Endothelial cell of umbilical vein (primary cell): Measurements from ENCODE around the gene GMPPB. TPM values are rescaled to one million over a fixed set of nuclear protein-coding genes. Genes with fewer than 3 reads are reported as not detected.

Source experiments
- BruUV-seq: library from RNA; stranded (reverse); fragments of 400-500 nt; replicated peaks from 2 replicates; lab custom pipeline; 2021; lab: Mats Ljungman, UMichigan
- CTCF ChIA-PET: fragments of 300-600, 350-600 bp; sonication (Branson Sonifier 250); formaldehyde crosslinking; loops from one replicate; lab custom pipeline; 2021; ENCODE audit warnings: antibody characterized with exemption, inconsistent platforms; lab: Charles Lee
- POLR2A ChIA-PET: fragments of 300-600, 350-600 bp; sonication (Branson Sonifier 250); formaldehyde crosslinking; loops from one replicate; lab custom pipeline; 2021; ENCODE audit warnings: antibody characterized with exemption, inconsistent platforms; lab: Charles Lee
- DNase-seq: peaks from one replicate; pipeline ENCODE4 v3.0.0-alpha.2; 2011; ENCODE audit warnings: low read depth, low spot score
- FAIRE-seq: peaks from 2 replicates; lab custom pipeline; 2011; peaks lifted over from hg19 to GRCh38; lab: Jason Lieb, UNC
- H2AFZ ChIP-seq: 2 replicates; pipeline ENCODE4 v1.6.0; 2012; ENCODE audit warnings: low read depth, low read length, control low read depth, inconsistent platforms
- H3K27ac ChIP-seq: 2 replicates; pipeline ENCODE4 v1.5.1; 2011; ENCODE audit warnings: low read depth, mild to moderate bottlenecking, control low read depth, low read length, moderate library complexity; ENCODE audit not compliant: insufficient read depth
- H3K27me3 ChIP-seq, 2 experiments: 2 replicates each; pipeline versions ENCODE4 v1.6.0 to v1.6.1; 2011; ENCODE audit warnings: low read length in 2 of 2, mixed read lengths in 1 of 2; ENCODE audit not compliant: control insufficient read depth in 2 of 2, insufficient read depth in 2 of 2
- H3K36me3 ChIP-seq, 2 experiments: 2 replicates in 1 of 2; 3 replicates in 1 of 2; pipeline ENCODE4 v1.5.1; 2011; ENCODE audit warnings: low read length in 2 of 2, mild to moderate bottlenecking in 1 of 2, moderate library complexity in 1 of 2; ENCODE audit not compliant: control insufficient read depth in 2 of 2, insufficient read depth in 2 of 2; ENCODE audit errors: extremely low read depth in 1 of 2
- H3K4me1 ChIP-seq: 3 replicates; pipeline ENCODE4 v1.5.1; 2011; ENCODE audit warnings: mild to moderate bottlenecking, low read length; ENCODE audit not compliant: control insufficient read depth, insufficient read depth; ENCODE audit errors: extremely low read depth
- H3K4me2 ChIP-seq: 2 replicates; pipeline ENCODE4 v1.6.1; 2011; ENCODE audit warnings: low read length, control low read depth, mixed read lengths; ENCODE audit not compliant: insufficient read depth
- H3K4me3 ChIP-seq, 3 experiments: fragments of 200-600 bp in 1 of 3; sonication (generic), shearing (Covaris generic) in 1 of 3; replicated peaks in 1 of 3; 2 replicates each; pipeline ENCODE4 v1.5.1; 2011 to 2016; ENCODE audit warnings: control low read depth in 3 of 3, low read length in 3 of 3, mild to moderate bottlenecking in 2 of 3, inconsistent platforms in 1 of 3, low read depth in 1 of 3, moderate library complexity in 1 of 3; ENCODE audit not compliant: insufficient read depth in 1 of 3
- H3K79me2 ChIP-seq: 2 replicates; pipeline ENCODE4 v1.6.0; 2012; ENCODE audit warnings: low read length, inconsistent platforms; ENCODE audit not compliant: control insufficient read depth, insufficient read depth
- H3K9ac ChIP-seq: replicated peaks from 2 replicates; pipeline ENCODE3; 2011; ENCODE audit warnings: low read length, control low read depth; ENCODE audit not compliant: insufficient read depth; ENCODE audit errors: extremely low read depth
- H3K9me1 ChIP-seq: replicated peaks from 3 replicates; pipeline ENCODE4 v1.6.0; 2011; ENCODE audit warnings: mild to moderate bottlenecking, low read length; ENCODE audit not compliant: control insufficient read depth, insufficient read depth; ENCODE audit errors: extremely low read depth
- H3K9me3 ChIP-seq: replicated peaks from 2 replicates; pipeline ENCODE4 v1.5.1; 2012; ENCODE audit warnings: low read length, inconsistent platforms; ENCODE audit not compliant: control insufficient read depth, insufficient read depth
- H4K20me1 ChIP-seq: replicated peaks from 2 replicates; pipeline ENCODE3; 2011; ENCODE audit warnings: mild to moderate bottlenecking, low read length; ENCODE audit not compliant: control insufficient read depth, insufficient read depth; ENCODE audit errors: extremely low read depth
- EZH2 ChIP-seq: IDR thresholded peaks from 2 replicates; pipeline ENCODE4 v1.6.1; 2012; ENCODE audit warnings: borderline replicate concordance, low read depth, mild to moderate bottlenecking, moderate library complexity, low read length, inconsistent platforms; ENCODE audit not compliant: severe bottlenecking
- FOS ChIP-seq: IDR thresholded peaks from 2 replicates; pipeline ENCODE4 v1.6.1; 2011; ENCODE audit warnings: mild to moderate bottlenecking, low read length, moderate library complexity, borderline replicate concordance; ENCODE audit not compliant: insufficient read depth
- GATA2 ChIP-seq: IDR thresholded peaks from 2 replicates; pipeline ENCODE4 v1.7.0; 2011; ENCODE audit warnings: low read depth, mild to moderate bottlenecking, moderate library complexity, mixed read lengths, low read length; ENCODE audit not compliant: insufficient read length, insufficient read depth
- JUN ChIP-seq: IDR thresholded peaks from 2 replicates; pipeline ENCODE4 v1.6.1; 2011; ENCODE audit warnings: borderline replicate concordance, low read depth; ENCODE audit not compliant: insufficient read length, insufficient read depth
- MYC ChIP-seq: IDR thresholded peaks from one replicate; pipeline ENCODE4 v1.6.1; 2011; ENCODE audit warnings: mild to moderate bottlenecking, low read depth, low read length
- POLR2A ChIP-seq: IDR thresholded peaks from 2 replicates; pipeline ENCODE4 v1.6.1; 2012; ENCODE audit warnings: low read depth, mild to moderate bottlenecking, control low read depth, low read length
- POLR2AphosphoS5 ChIP-seq: IDR thresholded peaks from 2 replicates; pipeline ENCODE4 v1.6.1; 2012; ENCODE audit warnings: low read depth, mild to moderate bottlenecking, control low read depth, low read length, moderate library complexity; ENCODE audit not compliant: insufficient read depth
- dilution Hi-C: fragments of 300-500 bp; cut with MboI; formaldehyde crosslinking; loops from one replicate; pipeline ENCODE4 v1.15.0; 2019; ENCODE audit warnings: low sequenced_read_pairs; ENCODE audit not compliant: extremely low pct_ligation_motif_present
- intact Hi-C: fragments of 100-400 bp; cut with micrococcal nuclease; formaldehyde crosslinking; loops from one replicate; pipeline ENCODE4 v1.10.0; 2022
- polyA plus RNA-seq, 4 experiments: library from polyadenylated mRNA; depleted of rRNA in 3 of 4; stranded (reverse) in 3 of 4; unstranded in 1 of 4; fragments of >200 nt; gene quantifications; 2 replicates each; pipeline versions ENCODE4 v1.2.1 to v1.2.3, GENCODE V29; 2011 to 2012; ENCODE audit warnings: missing spikeins in 1 of 4
- total RNA-seq: library from RNA; stranded (reverse); gene quantifications from 2 replicates; pipeline ENCODE4 v1.2.3, GENCODE V29; 2021
- TF ChIP-seq, protein P1 (sequence below): IDR thresholded peaks from 2 replicates; pipeline ENCODE4 v1.6.1; 2011; ENCODE audit not compliant: insufficient read depth, insufficient read length
- TF ChIP-seq, protein P2 (sequence below), 2 donors: IDR thresholded peaks; 1 replicate in 1 of 2; 2 replicates in 1 of 2; pipeline ENCODE4 v1.5.1; 2011; ENCODE audit warnings: low read length in 2 of 2, mild to moderate bottlenecking in 2 of 2, moderate library complexity in 2 of 2, control low read depth in 1 of 2, inconsistent platforms in 1 of 2, low read depth in 1 of 2; ENCODE audit not compliant: insufficient read depth in 1 of 2; ENCODE audit errors: extremely low read depth in 1 of 2

Gene GMPPB
- total and polyA plus RNA-seq, 2 donors (not counting 3 experiments of a cell fraction or from before 2014, with no cell fraction given), result 52.5 to 62.0 TPM

DNA sequence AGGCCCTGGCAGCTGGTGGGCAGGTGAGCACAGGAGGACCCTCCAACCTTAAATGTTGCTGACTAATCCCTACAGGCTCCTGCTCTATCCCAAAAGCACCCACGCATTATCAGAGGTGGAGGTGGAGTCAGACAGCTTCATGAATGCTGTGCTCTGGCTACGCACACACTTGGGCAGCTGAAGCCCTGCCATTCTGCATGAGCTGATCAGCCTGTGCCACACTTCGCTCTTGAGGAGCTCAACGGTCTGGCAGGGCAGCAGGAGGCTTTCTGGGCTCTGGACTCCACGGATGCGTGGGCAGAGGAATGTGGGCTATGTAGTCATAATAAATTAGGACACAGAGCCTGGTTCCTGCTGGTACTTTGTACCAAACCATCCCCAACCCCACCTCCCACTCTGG lies 40.6 kb downstream of the GMPPB start:
- no peak for FAIRE-seq
- intact Hi-C loops, result no loop called here
- Histone ChIP-seq H2AFZ (no peak overlapping the region), H4K20me1 (no peaks in the 10 kb centered on the region), H3K79me2 (no peaks in the 10 kb centered on the region), H3K4me2 (no peak overlapping the region), H3K4me1 (no peaks in the 10 kb centered on the region), H3K36me3 (peaks cover 0 to 13% of the 10 kb centered on the region in 2 experiments), H3K9me1 (no peaks in the 10 kb centered on the region), H3K9me3 (no peaks in the 10 kb centered on the region), H3K27me3 (peaks cover 0 to 2% of the 10 kb centered on the region in 2 experiments), H3K4me3 (no peak overlapping the region), H3K27ac (no peak overlapping the region), H3K9ac (no peak overlapping the region)
- POLR2A ChIA-PET, result no interaction called here
- TF ChIP-seq, protein P1, sequence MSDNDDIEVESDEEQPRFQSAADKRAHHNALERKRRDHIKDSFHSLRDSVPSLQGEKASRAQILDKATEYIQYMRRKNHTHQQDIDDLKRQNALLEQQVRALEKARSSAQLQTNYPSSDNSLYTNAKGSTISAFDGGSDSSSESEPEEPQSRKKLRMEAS, result no peak
- TF ChIP-seq, protein P2, sequence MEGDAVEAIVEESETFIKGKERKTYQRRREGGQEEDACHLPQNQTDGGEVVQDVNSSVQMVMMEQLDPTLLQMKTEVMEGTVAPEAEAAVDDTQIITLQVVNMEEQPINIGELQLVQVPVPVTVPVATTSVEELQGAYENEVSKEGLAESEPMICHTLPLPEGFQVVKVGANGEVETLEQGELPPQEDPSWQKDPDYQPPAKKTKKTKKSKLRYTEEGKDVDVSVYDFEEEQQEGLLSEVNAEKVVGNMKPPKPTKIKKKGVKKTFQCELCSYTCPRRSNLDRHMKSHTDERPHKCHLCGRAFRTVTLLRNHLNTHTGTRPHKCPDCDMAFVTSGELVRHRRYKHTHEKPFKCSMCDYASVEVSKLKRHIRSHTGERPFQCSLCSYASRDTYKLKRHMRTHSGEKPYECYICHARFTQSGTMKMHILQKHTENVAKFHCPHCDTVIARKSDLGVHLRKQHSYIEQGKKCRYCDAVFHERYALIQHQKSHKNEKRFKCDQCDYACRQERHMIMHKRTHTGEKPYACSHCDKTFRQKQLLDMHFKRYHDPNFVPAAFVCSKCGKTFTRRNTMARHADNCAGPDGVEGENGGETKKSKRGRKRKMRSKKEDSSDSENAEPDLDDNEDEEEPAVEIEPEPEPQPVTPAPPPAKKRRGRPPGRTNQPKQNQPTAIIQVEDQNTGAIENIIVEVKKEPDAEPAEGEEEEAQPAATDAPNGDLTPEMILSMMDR (IDR thresholded peaks at IDR 0.05; ENCODE audit: extremely low read depth in 1 of 2, insufficient read depth in 1 of 2, low read depth in 1 of 2, low read length in 2 of 2), result no peak
- TF ChIP-seq JUN, result no peak
- TF ChIP-seq GATA2, result no peak
- TF ChIP-seq EZH2, result no peak
- TF ChIP-seq FOS, result no peak
- no peak for TF ChIP-seq POLR2A
- no peak for TF ChIP-seq MYC
- no peak for TF ChIP-seq POLR2AphosphoS5
- CTCF ChIA-PET, result no interaction called here
- BruUV-seq, result no TSS peak
- DNase-seq, result no peak
- dilution Hi-C loops, result no loop called here
